ENCODE measurements around the gene GNGT1. TPM values are rescaled to one million over a fixed set of nuclear protein-coding genes. Genes with fewer than 3 reads are reported as not detected.
A peak's percentile ranks its signal among the peaks of the same experiment; 100 is the strongest.
"Not testable (repeated sequence)": the region's sequence is repeated elsewhere in the genome, so short reads cannot be mapped to it uniquely, and the experiment has no call there.

GNGT1 gene
- total RNA-seq, 2 donors from 2014 or later: not detected

DNA sequence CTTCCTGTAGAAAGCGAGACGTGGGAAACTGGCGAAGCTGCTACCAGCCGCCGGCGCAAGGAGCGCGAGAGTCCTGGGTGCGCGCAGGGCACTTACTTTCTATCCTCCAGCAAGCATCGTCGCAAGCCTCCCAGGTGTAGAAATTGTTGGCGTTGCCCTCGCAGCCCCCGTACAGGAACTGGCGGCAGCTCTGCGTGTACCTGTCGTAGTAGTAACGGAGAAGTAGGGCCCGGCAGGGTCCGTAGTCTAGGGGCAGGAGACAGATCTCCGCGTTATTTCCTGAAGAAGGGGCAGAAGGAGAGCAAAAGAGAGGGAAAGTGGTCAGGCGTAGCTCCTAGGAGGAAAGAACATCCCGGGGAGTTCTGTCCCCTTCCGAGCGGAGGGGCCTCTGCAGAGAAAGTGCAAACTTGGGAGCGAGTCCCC lies 16.3 kb upstream of the GNGT1 start:
- Mint-ChIP-seq H3K4me1 (ENCODE audit: low read depth in 2 of 2) (peaks cover 8 to 9% of the 10 kb centered on the region in 2 donors), H3K9me3 (no peaks in the 10 kb centered on the region), H3K27me3 (peaks cover 44 to 59% of the 10 kb centered on the region in 2 donors), H3K27ac (no peak overlapping the region), H3K36me3 (no peaks in the 10 kb centered on the region), H3K4me3 (peak overlapping the region; percentile 77)
- DNase-seq (ENCODE audit: low spot score) (no peak), ATAC-seq (no peak)

- peak in 1 of 2 donors; percentile 65 for ATAC-seq
- DNase-seq (ENCODE audit: low spot score): no peak
- no peaks in the 10 kb centered on the region for H3K36me3 Mint-ChIP-seq
- H3K27ac Mint-ChIP-seq: no peak within 1 kb of the TSS
- H3K4me3 Mint-ChIP-seq: peak within 1 kb of the TSS; percentile 77
- peaks cover 44 to 59% of the 10 kb centered on the region in 2 donors for H3K27me3 Mint-ChIP-seq
- H3K9me3 Mint-ChIP-seq: no peaks in the 10 kb centered on the region
- H3K4me1 Mint-ChIP-seq (ENCODE audit: low read depth in 2 of 2): peaks cover 8 to 9% of the 10 kb centered on the region in 2 donors
Measured at GRCh38 chr7:93890464-93891068, 15.8 kb upstream of the GNGT1 start, which contains the start of gene TFPI2. TSS of gene TFPI2 (minus strand) at chr7:93890753. CDS start at chr7:93890678, 75 bp downstream.

DNA sequence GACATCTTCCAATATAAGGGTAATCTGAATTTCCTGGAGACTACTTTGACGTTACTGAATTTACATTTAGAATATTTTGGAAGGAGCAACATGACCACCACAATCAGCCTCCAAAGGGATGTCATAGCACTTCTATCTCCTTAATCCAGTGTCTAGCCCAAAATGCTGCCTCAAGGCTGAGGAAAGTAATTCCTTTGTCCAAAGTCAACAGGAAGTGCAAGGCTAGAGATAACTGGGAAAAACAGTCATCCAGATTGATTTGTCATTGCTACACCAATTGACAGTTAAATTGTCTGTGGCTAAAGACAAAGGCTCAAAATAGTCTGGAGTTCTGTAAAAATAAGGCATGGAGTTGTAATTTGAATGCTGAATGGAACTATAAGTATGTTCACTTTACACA lies 11.9 kb upstream of the GNGT1 start:
- no peak for DNase-seq (ENCODE audit: low spot score)
- Mint-ChIP-seq H3K4me3 (no peak overlapping the region), H3K4me1 (ENCODE audit: low read depth in 2 of 2) (peaks cover 8 to 9% of the 10 kb centered on the region in 2 donors), H3K27me3 (peaks cover 47 to 59% of the 10 kb centered on the region in 2 donors), H3K27ac (no peak overlapping the region), H3K9me3 (no peaks in the 10 kb centered on the region), H3K36me3 (no peaks in the 10 kb centered on the region)
- no peak for ATAC-seq

- peaks cover 2% of the 10 kb centered on the region in 2 donors for H3K4me1 Mint-ChIP-seq (ENCODE audit: low read depth in 2 of 2)
- H3K36me3 Mint-ChIP-seq: no peaks in the 10 kb centered on the region
- H3K9me3 Mint-ChIP-seq: no peaks in the 10 kb centered on the region
- no peak overlapping the region for H3K27ac Mint-ChIP-seq
- ATAC-seq (no peak), DNase-seq (ENCODE audit: low spot score) (no peak)
- H3K27me3 Mint-ChIP-seq: peaks cover 43 to 59% of the 10 kb centered on the region in 2 donors
- no peak overlapping the region for H3K4me3 Mint-ChIP-seq
Measured at GRCh38 chr7:93894966-93895640, 11.3 kb upstream of the GNGT1 start.

DNA sequence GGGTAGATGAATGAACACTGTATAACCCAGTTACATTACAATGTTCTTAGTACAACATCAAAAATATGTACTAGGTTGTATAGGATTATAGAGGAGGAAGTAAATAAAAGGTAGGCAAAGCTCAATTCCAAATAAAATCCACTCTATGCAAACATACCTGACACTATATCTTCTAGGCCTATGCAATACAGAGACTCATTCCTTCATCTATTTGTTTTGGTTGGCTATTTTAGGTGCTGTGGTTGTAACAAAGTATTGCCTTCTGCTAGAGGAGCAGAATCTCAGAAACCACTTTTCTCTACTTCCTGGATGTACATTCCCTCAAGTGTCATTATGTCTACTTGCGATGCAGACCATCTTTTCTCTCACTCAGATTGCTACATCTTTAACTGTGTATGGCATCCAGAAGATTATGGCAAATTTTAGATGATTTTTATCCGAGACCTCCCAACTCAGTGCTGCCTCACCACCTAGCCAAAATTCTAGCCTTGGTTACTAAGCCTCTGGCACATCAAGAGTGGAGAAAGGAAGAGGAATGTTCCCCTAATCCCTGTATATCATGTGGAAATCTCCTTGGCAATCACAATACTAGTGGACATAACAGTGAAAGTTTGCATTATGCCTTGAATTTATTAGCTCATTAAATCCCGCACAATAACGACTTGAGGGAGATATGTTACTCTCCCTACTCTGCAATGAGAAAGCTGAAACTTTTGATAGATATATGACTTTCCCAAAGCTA lies 10.3 kb upstream of the GNGT1 start:
- no peaks in the 10 kb centered on the region for H3K9me3 Mint-ChIP-seq

DNA sequence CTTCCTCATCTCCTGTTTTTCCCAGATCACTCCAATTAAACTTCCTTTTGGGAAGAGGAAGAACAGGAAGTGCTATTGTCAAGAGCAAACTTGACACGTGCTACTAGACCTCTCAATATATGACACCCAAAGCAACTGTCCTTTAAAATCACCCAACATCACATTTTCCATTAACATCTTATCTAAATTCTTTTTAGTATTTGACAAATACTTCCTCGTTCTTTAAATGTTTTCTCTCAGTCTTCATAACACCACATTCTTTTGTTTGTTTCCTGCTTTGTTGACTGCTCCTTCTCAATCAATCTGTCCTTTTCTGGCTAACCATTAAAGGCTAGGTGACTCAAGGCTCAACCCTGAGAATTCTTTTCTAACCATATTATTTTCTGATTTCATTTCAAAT lies 8.7 kb upstream of the GNGT1 start:
- H3K36me3 Mint-ChIP-seq: no peaks in the 10 kb centered on the region
- peaks cover 32 to 42% of the 10 kb centered on the region in 2 donors for H3K27me3 Mint-ChIP-seq
- no peak overlapping the region for H3K27ac Mint-ChIP-seq
- ATAC-seq: no peak
- DNase-seq (ENCODE audit: low spot score): no peak
- H3K9me3 Mint-ChIP-seq: no peaks in the 10 kb centered on the region
- no peaks in the 10 kb centered on the region for H3K4me1 Mint-ChIP-seq (ENCODE audit: low read depth in 2 of 2)
- no peak overlapping the region for H3K4me3 Mint-ChIP-seq

More for the DNA sequence above, 10.3 kb upstream of the GNGT1 start:
- Mint-ChIP-seq H3K27ac (no peak overlapping the region), H3K4me3 (no peak overlapping the region), H3K4me1 (ENCODE audit: low read depth in 2 of 2) (no peaks in the 10 kb centered on the region), H3K27me3 (peaks cover 42 to 58% of the 10 kb centered on the region in 2 donors), H3K36me3 (no peaks in the 10 kb centered on the region)
- DNase-seq (ENCODE audit: low spot score) (no peak), ATAC-seq (no peak)

- Mint-ChIP-seq H3K27me3 (peaks cover 22 to 23% of the 10 kb centered on the region in 2 donors), H3K36me3 (no peaks in the 10 kb centered on the region), H3K9me3 (no peaks in the 10 kb centered on the region), H3K27ac (no peak overlapping the region), H3K4me3 (no peak overlapping the region), H3K4me1 (ENCODE audit: low read depth in 2 of 2) (peaks cover 0 to 3% of the 10 kb centered on the region in 2 donors)
- no peak for ATAC-seq
- DNase-seq (ENCODE audit: low spot score): no peak
Measured at GRCh38 chr7:93902777-93903423, 3.5 kb upstream of the GNGT1 start.

DNA sequence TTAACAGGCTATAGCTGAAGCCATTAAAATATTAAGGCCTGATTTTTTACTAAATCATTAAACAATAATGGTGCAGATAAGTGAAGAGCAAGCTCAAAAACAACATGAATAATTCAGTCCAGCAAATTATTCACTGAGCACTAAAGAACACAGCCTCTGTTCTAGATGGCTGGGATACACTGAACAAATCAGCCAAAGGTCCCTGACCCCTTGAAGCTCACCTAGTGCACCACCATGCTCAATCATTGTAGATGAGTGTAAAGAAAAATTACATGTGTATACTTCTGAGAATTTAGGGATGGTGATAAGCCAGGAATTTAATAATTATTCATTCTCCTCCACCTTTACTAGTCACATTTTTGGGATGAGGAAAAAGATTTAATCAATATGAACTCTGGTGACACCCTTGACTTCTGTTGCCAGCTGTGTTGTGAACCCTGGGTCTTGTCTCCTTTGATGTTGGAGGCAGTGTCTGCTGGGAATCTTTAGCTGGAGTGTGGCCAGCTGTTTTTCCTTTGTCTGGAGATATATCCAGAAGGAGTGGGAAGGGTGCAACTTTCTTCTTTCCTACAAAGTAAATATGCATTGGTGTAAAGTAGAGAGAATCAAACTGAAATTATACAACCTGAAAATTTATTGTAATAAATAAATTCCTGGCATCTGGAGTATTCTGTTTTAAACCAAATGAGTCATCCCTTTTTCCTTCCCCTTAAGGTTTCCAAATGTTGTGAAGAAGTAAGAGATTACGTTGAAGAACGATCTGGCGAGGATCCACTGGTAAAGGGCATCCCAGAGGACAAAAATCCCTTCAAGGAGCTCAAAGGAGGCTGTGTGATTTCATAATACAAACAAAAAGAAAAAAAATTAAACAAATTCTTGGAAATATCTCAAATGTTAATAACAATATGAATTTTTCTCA lies 4.0 kb downstream of the GNGT1 start:
- H3K4me1 Mint-ChIP-seq (ENCODE audit: low read depth in 2 of 2): no peaks in the 10 kb centered on the region
- no peak overlapping the region for H3K27ac Mint-ChIP-seq
- ATAC-seq (no peak), DNase-seq (ENCODE audit: low spot score) (no peak)
- H3K36me3 Mint-ChIP-seq: no peaks in the 10 kb centered on the region
- peaks cover 15 to 23% of the 10 kb centered on the region in 2 donors for H3K27me3 Mint-ChIP-seq
- H3K4me3 Mint-ChIP-seq: no peak overlapping the region
- no peaks in the 10 kb centered on the region for H3K9me3 Mint-ChIP-seq

DNA sequence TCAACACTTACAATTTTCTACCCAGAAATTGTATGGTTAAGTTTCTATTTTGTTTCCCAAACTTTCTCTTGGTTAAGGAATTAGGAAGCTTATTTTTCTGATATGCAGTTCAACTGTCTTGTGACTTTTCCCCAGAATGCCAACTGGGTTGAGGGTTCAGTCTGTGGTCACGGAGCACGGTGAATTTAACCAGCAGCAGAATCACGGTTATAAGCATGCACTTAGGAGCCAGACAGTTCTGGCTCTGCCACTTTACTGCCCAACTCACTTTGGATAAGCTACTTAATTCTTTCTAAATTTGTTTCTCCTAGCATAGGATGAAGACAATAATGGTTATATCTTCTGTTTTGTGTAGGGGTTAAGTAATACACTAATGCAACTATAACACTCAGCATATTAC lies 4.9 kb downstream of the GNGT1 start:
- not testable (repeated sequence) for H3K27ac Mint-ChIP-seq, H3K9me3 Mint-ChIP-seq
- peaks cover 16 to 25% of the 10 kb centered on the region in 2 donors for H3K27me3 Mint-ChIP-seq

GRCh38 chr7:93911661-93912060 lies 5.3 kb downstream of the GNGT1 start:
- not testable (repeated sequence) for H3K9me3 Mint-ChIP-seq; DNase-seq (ENCODE audit: low spot score); H3K4me1 Mint-ChIP-seq (ENCODE audit: low read depth in 2 of 2); H3K27ac Mint-ChIP-seq; H3K4me3 Mint-ChIP-seq; H3K36me3 Mint-ChIP-seq; ATAC-seq
- H3K27me3 Mint-ChIP-seq: peaks cover 19 to 29% of the 10 kb centered on the region in 2 donors

More for the DNA sequence above, 4.9 kb downstream of the GNGT1 start:
- not testable (repeated sequence) for H3K4me1 Mint-ChIP-seq (ENCODE audit: low read depth in 2 of 2); H3K36me3 Mint-ChIP-seq; ATAC-seq; DNase-seq (ENCODE audit: low spot score); H3K4me3 Mint-ChIP-seq

GRCh38 chr7:93913197-93913596 lies 6.8 kb downstream of the GNGT1 start:
- Mint-ChIP-seq H3K36me3 (no peaks in the 10 kb centered on the region), H3K27ac (no peak overlapping the region), H3K4me3 (no peak overlapping the region), H3K9me3 (no peaks in the 10 kb centered on the region), H3K27me3 (peaks cover 24 to 27% of the 10 kb centered on the region in 2 donors), H3K4me1 (ENCODE audit: low read depth in 2 of 2) (no peaks in the 10 kb centered on the region)
- no peak for ATAC-seq
- no peak for DNase-seq (ENCODE audit: low spot score)

DNA sequence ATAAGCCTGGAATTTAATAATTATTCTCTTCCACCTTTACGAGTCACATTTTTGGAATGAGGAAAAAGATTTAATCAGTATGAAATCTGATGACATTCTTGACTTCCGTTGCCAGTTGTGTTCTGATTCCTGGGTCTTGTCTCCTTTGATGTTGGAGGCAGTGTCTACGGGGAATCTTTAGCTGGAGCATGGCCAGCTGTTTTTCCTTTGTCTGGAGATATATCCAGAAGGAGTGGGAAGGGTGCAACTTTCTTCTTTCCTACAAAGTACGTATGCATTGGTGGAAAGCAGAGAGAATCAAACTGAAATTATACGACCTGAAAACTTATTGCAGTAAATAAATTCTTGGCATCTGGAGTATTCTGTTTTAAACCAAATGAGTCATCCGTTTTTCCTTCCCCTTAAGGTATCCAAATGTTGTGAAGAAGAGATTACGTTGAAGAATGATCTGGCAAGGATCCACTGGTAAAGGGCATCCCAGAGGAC lies 8.3 kb downstream of the GNGT1 start:
- ATAC-seq (no peak), DNase-seq (ENCODE audit: low spot score) (no peak)
- no peaks in the 10 kb centered on the region for H3K36me3 Mint-ChIP-seq

More for the DNA sequence above, 8.3 kb downstream of the GNGT1 start:
- no peaks in the 10 kb centered on the region for H3K9me3 Mint-ChIP-seq
- no peak overlapping the region for H3K4me3 Mint-ChIP-seq
- no peaks in the 10 kb centered on the region for H3K4me1 Mint-ChIP-seq (ENCODE audit: low read depth in 2 of 2)
- peaks cover 24 to 26% of the 10 kb centered on the region in 2 donors for H3K27me3 Mint-ChIP-seq
- no peak overlapping the region for H3K27ac Mint-ChIP-seq

All from natural killer cell treated with Interleukin-12 subunit alpha and Interleukin-12 subunit beta and Interleukin-15 and Interleukin-18, amount 100 ng/mL, for 72 hours (primary cell).